Stimulated activated CD4-positive, alpha-beta T cell treated with anti-CD3 and anti-CD28 coated beads, Interleukin-1b, Interleukin-23, amount 100 ng/mL, for 24 hours (primary cell): ENCODE data around the gene ANKRD18B.
"Not testable (repeated sequence)": the region's sequence is repeated elsewhere in the genome, so short reads cannot be mapped to it uniquely, and the experiment has no call there.

ENCODE experiments used
- DNase-seq, 4 experiments: peaks; one replicate each; pipeline ENCODE4 v3.0.0-alpha.2; 2020; ENCODE audit warnings: low read depth in 4 of 4, low spot score in 1 of 4

Gene ANKRD18B

GRCh38 chr9:33604936-33605335, 80.9 kb downstream of the ANKRD18B start:
- not testable (repeated sequence) for DNase-seq

- no peak for DNase-seq
These were observed 87.3 kb downstream of the ANKRD18B start for GRCh38 chr9:33611358-33611757.

GRCh38 chr9:33612410-33612809, 88.4 kb downstream of the ANKRD18B start:
- DNase-seq, result not testable (repeated sequence)

- DNase-seq, result no peak
These were observed 90.1 kb downstream of the ANKRD18B start for GRCh38 chr9:33614001-33614687.

GRCh38 chr9:33618370-33618769, 94.3 kb downstream of the ANKRD18B start:
- DNase-seq, result not testable (repeated sequence)

GRCh38 chr9:33619666-33620404, 95.8 kb downstream of the ANKRD18B start:
- no peak for DNase-seq

- no peak for DNase-seq
These were observed 96.8 kb downstream of the ANKRD18B start for GRCh38 chr9:33620738-33621439.
